GM21737 (cell line): ENCODE data around the gene PUS3.
"Not testable (repeated sequence)": the region's sequence is repeated elsewhere in the genome, so short reads cannot be mapped to it uniquely, and the experiment has no call there.

Source experiments
- ATAC-seq: cut with Tn5 transposase; IDR thresholded peaks from one replicate; pipeline ENCODE4 v1.9.1; 2021; ENCODE audit warnings: mild to moderate bottlenecking, moderate library complexity; ENCODE audit not compliant: unreplicated experiment

PUS3 gene

DNA sequence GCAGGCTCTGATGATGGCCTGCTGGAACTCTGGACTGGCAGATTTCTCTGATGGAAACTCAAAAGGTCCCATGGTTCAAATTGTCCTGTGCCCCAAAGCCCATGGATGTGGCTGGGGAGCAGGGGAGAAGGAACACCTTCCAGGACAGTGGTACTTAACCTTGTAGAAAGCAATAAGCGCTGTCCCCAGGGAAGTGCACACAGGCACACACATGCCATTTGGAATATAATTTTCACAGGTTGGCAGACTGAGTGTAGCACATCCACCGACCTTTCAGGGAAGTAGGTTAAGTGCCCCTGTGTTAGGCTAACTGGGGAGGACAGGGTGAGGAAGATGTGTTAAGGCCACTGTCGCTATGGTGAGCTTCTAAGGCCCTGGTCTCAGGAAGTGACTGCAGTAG lies 19.1 kb upstream of the PUS3 start:
- ATAC-seq = no peak

DNA sequence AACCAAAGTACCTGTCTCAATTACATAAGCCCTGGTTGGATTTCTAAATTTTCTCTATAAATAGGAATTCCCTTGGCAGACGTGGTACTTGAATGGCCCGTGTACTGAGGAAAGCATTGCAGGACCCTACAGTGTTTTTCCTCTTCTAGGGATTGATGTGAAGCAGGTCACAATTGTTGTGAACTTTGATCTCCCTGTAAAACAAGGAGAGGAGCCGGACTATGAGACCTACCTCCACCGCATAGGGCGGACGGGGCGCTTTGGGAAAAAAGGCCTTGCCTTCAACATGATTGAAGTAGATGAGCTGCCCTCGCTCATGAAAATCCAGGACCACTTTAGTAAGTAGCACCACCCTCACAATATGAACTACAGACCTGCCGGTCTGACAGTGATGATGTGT lies 18.0 kb upstream of the PUS3 start:
- ATAC-seq = no peak

DNA sequence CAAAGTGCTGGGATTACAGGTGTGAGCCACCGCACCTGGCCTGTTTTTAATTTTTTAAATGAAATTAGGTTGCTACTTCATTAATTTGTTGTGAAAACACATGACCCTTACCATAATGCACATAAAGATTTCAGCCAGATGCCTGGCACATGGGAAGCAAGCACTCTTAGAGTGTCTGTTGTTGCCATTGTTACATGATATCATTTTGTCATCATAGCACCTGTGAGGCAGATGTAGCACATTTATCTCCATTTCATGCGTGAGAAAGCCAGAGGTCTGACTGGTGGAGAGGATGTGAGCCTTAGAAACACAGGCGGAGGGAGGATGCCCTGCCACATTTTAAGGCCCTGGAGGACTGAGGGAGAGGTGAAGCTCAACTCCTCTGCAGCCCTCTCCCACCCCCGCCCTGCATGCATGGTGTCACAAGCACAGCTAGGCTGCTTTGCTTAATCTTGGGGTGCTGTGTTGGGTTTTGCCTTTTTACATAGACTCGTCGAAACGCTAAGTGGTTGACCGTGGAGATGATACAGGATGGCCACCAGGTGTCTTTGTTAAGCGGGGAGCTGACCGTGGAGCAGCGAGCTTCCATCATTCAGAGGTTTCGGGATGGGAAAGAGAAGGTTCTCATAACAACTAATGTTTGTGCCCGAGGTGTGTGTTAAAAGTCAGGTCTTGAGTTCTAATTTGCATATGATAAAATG lies 15.3 kb upstream of the PUS3 start:
- no peak for ATAC-seq

DNA sequence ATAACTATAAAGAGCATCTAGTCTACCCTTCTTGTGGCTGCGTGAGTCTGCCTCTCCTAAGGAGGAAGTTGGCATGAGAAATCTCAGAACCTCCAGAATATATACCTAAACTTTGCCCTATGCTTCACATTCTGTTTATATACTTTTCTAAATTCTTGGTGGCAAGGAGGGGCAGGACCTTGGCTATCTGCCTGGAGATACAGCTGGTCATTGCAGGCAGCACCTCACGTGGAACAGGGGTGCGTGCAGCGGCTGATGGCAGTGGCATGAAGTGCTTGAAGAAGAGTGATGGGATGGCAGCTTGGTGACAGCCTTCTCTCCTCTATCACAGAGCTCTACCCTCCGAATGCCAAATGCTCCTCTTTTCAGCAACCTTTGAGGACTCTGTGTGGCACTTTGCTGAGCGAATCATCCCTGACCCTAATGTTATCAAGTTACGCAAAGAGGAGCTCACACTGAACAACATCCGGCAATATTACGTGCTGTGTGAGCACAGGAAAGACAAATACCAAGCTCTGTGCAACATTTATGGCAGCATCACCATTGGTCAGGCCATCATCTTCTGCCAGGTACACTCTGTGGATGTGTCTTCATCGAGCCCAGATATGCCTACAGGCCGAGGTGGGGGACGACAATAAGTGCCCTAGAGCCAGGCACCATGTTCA lies 13.8 kb upstream of the PUS3 start:
- ATAC-seq = no peak

DNA sequence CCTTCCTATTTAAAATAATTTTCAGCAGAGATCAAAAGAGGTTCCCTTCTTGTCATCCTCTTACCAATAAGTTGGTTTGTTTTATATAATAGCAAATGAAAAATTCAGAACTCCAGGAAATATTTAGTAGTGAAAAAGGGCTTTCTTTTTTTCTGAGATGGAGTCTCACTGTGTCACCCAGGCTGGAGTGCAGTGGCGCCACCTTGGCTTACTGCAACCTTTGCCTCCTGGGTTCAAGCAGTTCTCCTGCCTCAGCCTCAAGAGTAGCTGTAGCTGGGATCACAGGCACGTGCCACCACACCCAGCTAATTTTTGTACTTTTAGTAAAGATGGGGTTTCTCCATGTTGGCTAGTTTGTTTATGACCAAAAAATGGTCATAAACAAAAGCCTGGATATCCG lies 11.6 kb upstream of the PUS3 start:
- ATAC-seq = not testable (repeated sequence)

DNA sequence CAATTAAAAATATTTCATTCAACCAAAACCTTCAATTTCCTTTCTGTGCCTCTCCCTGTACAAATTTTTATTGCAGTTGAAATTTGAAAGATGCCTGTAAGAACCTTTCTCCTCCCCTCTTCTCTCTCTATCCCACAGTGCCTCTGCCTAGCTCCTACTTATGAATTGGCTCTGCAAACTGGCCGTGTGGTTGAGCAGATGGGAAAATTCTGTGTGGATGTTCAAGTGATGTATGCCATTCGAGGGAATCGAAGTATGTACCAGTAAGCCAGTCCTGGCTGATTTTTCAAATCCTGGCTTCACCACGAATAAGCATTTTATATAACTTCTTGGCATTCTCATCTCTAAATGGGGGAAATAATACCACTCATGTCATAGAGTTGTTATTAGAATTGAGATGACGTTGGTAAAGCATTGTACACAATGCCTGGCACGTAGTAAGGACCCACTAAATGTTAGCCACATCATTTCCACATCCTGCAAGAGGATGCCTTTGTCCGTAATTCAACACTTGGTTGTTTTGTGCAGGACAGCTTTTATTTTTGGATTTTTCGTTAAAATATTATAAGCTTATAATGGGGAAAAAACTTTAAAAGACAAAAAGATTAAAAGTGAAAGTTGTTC lies 7.3 kb upstream of the PUS3 start:
- no peak for ATAC-seq

DNA sequence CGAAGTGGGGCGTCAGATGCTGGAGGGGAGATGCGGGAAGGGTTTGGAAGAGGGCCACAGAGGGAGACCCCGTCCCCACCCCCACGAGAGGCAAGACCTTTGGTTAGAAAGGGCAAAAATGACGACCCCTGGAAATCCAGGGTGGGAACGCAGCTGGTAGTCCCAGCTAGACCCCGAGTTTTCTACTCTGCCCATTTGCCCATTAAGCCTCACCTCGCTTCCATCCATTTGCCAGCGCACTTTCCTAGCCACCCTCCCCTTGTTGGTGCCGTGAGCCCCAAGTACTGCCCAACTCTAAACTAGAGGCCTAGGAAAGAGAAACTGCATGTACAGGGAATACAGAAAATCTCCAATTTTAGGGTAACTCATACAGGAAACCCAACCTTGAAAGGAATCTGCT lies 1.7 kb upstream of the PUS3 start:
- no peak for ATAC-seq

DNA sequence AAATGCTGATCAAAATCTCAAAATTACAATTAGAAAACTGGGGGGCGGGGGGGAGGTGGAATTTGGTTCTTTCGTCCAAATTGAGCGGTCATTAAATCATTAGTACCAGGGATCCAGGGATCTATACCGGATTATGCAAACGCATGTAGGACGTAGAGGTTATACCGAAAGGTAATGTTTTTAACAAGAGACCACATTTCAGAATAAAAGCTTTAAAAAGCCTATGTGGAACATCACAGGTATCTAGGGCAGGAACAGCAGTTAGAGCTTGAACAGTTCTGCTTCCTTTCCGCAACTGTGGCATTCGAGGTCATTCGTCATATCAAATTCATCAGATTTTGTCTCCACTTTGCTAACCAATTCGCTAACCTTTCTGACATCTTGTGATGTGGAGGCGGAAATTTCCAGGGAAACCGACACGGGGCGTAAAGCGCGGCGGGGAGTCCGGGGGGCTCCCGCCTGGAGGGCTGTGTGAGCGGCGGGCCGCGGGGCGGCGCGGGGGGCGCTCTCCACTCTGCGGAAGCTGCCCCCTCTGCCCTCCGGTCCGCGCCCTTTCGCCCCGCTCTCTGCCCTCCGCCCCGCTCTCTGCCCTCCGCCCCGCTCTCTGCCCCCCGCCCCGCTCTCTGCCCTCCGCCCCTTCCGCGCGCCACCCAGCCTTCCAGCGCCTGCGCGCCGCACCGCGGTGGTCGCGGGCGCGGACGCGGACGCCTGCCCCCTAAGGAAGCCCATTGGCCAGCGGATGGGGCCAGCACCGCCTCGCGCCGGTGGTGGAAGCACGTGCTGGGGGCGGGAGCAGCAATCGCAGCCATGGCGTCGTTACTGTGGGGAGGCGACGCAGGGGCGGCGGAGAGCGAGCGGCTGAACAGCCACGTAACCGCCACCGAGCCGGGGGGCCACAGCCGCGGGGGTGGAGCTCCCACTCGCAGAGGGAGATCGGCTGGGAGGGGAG lies 979 bp upstream of the PUS3 start, which contains the start of gene DDX25:
DDX25 (plus strand) TSS at position 798 of the 949 bp plus-strand sequence; CDS start at position 808, 10 bp downstream.
- ATAC-seq = no peak

DNA sequence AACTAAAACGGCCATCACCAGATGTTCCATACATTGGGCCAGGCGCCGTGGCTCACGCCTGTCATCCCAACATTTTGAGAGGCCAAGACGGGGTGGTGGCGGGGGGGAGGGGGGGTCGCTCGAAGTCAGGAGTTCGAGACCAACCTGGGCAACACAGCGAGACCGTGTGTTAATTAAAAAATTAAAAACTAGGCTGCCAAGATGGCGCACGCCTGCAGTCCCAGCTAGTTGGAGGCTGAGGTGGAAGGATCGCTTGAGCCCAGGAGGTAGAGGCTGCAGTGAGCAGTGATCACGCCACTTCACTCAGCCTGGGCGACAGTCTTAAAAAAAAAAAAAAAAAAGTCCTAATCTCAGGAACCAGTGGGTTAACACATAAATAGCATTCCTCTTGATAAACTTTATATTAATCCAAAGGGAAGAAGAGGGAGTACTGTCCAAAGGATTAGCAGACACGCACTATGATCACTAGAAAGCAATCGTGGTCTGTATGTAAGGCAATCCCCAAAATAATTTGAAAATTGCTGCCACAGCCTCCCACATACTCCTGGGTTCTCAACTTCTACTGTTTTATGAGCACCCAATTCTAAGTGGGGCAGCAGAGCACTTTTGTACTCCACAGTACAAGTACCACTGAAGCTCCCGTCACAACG lies 604 bp downstream of the PUS3 start:
- no peak for ATAC-seq

DNA sequence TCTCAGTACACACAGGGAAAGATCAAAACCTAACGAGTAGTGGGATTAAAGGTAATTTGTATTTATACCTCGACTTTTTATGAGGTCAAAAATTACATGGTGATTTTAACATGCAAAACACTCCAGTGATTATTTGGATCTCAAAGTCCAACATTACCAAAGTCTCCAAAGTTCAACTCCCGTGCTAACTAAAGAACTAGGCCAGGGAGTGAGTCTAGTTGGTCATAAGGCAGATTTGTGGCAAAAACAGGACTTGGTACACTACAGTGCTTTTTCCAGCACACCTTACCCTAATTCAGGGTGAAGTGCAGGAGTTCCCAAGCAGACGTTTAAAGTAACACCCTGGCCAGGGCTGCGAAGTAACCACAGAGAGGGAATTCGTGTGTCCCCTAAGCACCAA lies 1.1 kb downstream of the PUS3 start:
- no peak for ATAC-seq

DNA sequence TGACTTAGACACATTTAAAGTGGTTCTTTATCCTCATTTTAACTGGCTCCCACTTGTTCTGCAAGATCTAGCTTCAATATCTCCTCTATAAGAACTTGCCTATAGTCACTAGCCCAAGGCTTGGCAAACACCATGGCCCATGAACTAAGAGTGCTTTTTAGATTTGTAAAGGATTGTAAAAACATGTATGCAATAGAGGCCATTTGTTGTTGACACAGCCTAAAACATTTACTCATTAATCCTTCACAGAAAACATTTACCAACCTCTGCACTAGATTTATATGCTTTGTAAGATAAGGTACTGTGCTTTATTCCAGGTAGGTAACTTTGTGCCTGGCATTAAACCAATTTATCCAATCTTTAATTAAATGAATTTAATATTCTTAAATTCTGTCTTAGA lies 10.0 kb downstream of the PUS3 start:
- ATAC-seq = no peak

DNA sequence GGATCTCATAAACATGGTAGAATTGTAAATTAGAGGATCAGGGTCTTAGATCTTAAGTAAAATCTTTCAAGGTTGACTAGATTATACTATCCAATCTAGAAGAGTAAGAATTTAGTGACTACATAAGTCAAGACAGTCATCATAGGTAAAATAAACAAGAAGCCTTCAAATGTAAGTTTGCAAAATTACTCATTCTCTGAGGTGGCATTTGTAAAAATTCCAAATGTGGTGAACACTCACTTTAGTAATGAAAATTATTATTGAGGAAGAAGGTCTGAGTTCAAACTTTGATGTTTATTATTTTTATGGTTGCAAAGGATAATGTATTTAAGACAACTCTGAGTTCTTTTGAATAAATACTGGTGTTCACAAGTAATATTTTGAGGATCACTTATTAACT lies 10.9 kb downstream of the PUS3 start:
- no peak for ATAC-seq

DNA sequence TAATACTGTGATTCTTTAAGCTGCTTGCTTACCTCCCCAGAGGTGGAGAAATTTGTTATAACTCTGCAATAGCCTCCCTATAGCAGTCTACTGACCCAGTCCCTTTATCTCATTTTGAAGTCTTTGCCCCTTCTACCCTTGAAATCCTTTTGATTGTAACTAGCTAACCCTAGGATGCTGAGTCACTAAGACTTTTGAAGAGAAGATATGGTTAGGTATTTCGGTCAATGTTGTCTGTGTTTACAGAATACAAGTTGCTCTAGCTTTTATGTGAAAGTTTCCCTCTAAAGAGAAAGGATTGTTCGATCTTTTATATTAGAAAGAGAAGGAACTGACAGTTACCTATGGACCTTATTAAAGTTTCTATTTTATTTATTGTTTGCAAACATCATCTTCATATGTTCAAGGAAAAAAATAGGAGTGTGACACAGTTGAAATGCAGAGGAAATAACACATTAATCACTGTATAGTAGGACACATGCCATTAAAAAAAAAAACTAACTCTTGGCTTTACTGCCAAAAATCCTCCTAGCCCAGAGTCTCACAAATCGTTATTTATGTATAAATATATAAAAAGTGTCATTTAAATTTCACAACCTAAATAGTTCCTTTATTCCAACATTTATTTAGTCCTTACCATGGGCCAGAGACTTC lies 12.4 kb downstream of the PUS3 start:
- ATAC-seq = no peak

DNA sequence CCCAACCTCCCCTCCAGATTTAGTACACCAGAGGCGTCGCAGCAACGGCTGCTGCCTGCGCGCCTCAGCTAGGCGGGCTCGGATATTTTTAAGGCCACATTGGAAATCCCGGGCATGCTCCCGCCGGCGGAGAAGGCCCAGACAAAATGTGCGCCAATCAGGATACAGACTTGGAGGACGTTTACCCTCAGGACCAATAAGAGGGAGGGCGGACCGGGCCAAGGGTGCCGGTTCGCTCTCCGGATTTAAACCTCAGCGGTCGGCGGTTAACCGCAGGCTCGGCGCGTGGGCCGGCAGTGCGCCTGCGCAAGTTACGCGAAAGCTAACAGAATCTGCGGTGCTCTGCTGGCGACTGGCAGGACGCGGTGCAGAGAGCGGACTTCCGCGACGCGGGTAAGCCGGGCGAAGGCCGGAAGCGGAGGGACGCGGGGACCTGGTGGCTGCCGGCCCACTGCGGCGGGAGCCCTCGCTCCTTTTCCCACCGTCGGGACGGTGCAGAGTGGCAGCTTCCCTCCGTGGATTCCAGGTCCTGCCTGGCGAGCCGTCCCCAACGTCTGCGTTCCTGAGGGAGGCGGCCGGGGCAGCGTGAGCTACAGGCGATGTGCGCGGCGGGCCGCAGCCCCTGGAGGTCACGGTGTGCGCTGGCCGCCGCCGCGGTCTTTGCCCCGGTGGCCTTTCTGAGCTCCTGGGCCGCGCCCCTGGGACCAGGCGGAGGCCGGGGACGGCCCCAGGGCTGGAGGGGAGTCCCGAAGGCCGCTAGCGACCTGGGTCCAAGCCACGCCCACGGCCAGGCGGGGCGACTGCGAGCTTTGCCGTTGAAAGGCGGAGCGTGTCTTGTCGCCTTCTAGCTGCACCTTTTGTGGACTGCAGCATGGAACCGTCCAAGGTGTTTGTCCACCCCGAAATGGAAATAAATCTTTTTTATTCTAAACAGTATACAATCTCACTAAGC lies 15.4 kb downstream of the PUS3 start, which contains the start of gene HYLS1:
HYLS1 (plus strand) TSS at position 296 of the 952 bp plus-strand sequence. CDS start 11,701 bp downstream, outside the sequence.
- peak; percentile 88 for ATAC-seq

DNA sequence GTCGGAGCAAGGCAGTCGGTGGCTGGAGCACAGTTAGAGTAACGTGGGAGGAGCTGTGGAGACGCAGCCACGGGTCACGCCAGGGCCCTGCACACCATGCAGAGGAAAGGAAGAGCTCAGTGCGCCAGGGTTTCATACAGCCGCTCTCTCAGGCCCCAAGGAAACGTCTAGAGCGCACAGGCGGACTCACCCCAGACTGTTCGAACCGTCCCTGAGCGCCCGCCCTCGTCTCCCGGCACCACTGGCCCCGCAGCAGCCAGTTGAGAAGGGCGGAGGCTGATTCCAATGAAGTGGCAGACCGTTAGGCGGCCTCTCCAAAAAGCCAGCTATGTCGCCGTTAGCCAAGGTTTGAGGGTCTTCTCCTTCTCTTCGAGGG lies 16.0 kb downstream of the PUS3 start:
- peak; percentile 23 for ATAC-seq

DNA sequence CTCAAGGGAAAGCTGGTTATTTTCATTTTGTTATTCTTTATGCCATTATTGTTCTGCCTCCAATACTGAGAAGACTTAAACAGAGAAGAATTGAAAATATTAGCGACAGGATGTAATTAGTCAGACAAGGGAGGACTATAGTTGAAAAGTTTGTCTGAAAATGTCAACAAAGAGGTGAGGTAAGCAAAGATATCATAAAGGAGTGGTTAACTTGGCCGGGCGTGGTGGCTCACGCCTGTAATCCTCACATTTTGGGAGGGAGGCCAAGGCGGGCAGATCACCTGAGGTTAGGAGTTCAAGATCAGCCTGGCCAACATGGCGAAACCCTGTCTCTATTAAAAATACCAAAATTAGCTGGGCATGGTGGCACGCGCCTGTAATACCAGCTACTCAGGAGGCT lies 19.6 kb downstream of the PUS3 start:
- ATAC-seq = no peak

DNA sequence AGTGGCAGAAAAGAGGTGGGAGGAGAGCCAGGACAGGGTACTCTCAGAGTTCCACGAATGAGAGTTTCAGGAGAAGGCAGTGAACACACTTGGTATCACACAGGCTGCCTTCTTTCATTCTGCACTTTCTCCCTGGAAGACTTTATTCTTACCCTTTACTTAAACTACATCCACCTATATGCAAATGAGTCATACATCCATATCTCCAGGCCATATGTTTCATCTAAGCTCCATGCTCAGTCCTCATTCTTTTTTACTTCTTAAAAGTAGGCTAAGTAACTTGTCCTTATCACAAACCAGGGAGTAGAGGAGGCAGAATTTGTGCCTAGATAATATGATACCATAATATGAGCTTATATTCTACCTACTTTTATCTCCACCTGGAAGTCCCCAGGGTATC lies 21.7 kb downstream of the PUS3 start:
- no peak for ATAC-seq

DNA sequence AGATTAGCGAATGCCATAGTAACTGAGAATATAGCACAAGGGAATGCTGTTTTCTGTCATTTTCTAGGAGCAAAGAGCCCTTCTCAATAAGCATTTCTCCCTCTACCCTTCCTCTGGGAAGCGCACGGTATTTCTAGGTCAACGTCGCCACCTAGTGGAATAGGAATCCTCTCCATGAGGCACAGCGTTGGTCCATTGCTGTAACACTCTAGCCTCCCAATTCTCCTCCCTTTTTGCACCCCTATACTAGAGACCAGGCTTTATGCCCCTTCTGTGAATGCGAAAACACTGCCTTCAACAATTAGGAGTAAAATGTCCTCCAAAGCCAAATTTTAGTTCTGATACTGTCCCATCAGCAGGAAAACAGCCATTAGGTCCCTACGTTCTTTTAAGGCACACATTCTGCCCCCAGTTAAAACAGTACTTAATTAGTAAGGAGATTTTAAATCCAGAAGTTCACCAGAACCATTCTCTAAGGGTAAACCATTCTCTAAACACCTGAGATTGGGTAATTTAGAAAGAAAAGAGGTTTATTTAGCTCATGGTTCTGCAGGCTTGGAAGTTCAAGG lies 28.4 kb downstream of the PUS3 start:
- peak; percentile 79 for ATAC-seq
